Stimulated activated CD4-positive, alpha-beta T cell treated with anti-CD3 and anti-CD28 coated beads, TNF-alpha, amount 100 ng/mL, for 48 hours (primary cell): ENCODE measurements around the gene CABP7.
"Not testable (repeated sequence)": the region's sequence is repeated elsewhere in the genome, so short reads cannot be mapped to it uniquely, and the experiment has no call there.

ENCODE experiments used
- DNase-seq, 3 donors: peaks; one replicate each; pipeline ENCODE4 v3.0.0-alpha.2; 2020; ENCODE audit warnings: low read depth in 3 of 3

CABP7 gene

DNA sequence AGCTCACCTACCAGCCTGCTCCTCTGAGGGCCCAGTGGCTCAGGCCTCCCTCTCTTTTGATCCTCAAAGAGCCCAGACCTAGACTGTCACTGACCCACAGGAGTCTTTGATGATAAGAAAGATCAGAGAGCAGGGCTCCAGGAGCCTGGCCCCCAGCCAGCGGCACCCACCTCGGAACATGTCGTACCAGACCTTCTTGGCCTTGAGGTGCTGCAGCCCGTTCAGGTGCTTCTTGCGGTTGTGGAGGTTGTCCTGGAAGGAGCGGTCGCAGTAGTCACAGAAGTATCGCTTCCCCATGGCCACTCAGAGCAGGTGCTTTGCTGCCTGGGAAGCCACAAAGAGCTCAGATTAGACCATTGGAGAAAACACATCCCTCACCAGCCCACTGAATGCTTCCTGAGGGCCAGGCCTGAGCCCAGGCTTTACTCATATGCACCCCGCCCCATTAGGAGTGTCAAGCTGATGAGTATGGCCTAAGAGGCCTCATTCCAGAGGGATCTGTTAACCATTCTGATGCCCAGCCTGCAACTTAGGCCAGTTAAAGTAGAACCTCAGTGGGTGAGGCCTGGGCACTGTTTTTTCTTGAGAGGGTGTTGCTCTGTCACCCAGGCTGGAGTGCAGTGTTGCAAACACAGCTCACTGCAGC is 28.6 kb downstream of the CABP7 start:
- no peak for DNase-seq

DNA sequence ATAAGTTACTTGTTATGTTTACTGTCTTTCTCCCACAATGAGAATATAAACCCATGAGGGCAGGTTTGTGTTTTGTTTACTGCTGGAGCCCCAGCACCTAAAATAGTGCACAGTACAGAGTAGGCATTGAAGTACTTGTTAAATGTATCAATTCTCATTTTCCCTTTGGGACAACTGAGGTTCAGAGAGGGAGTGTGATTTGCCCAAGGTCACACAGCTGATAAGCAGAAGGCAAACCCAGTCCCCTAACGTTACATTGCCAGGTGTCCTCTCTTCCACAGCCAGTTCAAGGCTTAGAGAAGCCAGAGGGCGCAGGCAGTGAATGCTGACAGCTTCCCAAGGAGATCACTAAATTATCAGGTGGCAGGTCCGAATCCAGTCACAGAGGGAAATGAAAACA is 30.2 kb downstream of the CABP7 start:
- DNase-seq = no peak

- DNase-seq = no peak
Observed at GRCh38 chr22:29750559-29751538, 31.0 kb downstream of the CABP7 start.

- DNase-seq = no peak
Observed at GRCh38 chr22:29751669-29752068, 31.9 kb downstream of the CABP7 start.

DNA sequence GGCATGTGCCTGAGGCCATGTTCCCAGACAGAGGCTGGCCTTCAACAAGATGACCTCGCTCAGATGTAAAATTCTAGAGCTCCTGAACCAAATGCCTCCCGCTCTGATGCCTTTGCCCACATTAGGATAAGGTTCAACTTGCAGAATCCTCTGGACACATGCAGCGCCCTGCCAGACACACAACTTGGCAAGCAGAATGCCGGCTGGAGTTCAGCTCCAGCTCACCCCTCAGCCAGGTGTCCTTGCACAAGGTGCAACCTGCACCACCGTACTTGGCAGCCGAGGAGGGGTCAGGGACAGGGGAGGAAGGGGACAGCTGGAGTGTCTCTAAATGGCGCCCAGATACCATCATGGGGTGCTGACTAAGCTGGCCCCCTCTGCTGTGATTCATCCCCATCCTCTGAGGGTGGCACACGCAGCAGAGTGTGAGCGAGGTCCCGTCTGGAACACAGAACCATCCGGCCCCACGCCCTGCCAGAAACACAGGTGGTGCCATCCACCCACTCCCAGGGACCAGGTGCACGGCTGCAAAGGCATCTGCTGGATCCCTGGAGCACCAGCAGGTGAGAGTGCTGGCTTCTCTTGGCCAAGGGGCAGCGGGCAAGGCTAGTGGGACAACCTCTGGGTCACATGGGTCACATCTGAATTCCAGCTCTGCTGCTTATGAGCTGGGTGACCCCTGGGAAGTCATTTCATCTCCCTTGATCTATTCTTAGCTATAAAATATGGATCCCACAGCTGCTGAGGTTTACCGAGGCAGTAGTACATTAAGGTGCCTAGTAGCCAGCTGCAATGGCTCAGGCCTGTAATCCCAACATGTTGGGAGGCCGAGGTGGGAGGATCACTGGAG is 34.2 kb downstream of the CABP7 start:
- DNase-seq = no peak

DNA sequence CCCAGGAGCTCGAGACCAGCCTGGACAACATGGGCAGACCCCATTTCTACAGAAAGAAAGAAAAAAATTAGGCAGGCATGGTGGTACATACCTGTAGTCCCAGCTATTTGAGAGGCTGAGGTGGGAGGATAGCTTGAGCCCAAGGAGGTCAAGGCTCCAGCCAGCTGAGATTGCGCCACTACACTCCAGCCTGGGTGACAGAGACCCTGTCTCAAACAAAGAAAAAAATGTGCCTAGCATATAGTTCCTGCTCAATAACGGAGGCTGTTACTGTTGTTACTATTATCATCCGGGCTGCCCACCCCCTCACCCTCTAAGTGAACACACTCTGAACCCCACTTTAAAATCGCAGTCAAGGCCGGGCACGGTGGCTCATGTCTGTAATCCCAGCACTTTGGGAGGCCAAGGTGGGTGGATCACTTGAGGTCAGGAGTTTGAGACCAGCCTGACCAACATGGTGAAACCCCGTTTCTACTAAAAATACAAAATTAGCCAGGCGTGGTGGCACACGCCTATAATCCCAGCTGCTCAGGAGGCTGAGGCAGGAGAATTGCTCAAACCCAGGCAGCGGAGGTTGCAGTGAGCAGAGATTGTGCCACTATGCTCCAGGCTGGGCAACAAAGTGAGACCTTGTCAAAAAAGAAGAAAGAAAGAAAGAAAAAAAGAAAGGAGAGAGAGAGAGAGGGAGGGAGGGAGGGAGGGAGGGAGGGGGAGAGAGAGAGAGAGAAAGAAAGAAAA is 35.0 kb downstream of the CABP7 start:
- DNase-seq = not testable (repeated sequence)

DNA sequence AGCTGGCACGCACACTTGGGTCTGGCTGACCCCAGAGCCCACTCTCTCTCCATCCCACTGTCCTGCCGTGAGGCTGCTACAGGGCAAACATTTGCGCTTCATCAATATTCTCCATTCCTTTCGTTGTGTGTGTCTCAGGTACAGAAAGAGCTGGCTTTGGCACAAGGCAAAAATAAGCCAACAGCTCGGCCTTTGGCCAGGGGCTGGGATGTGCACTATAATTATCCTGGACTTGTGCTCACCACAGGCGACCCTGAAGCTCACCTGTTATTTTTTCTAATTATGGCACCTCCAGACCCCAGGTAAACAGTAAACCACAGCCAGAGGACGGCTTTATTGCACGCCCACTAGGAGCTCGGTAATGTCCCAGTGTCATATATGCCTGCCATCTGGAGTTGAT is 36.1 kb downstream of the CABP7 start:
- DNase-seq = no peak

DNA sequence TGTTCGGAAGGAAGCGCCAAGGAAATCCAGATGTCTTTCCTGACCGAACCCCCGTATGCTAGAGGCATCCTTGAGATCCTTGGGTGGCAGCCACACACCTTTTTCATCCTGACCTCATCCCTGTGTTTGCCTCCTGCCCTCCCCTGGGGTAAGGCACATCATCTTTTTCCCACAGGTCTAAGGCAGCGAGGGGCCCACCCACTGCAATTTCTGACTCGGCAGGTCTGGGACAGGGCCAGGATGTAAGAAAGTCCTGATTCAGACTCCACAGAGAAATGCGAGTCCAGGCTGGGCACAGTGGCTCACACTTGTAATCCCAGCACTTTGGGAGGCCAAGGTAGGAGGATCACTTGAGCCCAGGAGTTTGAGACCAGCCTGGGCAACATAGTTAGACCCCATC is 36.5 kb downstream of the CABP7 start:
- DNase-seq = no peak

GRCh38 chr22:29757096-29757495 is 37.3 kb downstream of the CABP7 start:
- DNase-seq = no peak

DNA sequence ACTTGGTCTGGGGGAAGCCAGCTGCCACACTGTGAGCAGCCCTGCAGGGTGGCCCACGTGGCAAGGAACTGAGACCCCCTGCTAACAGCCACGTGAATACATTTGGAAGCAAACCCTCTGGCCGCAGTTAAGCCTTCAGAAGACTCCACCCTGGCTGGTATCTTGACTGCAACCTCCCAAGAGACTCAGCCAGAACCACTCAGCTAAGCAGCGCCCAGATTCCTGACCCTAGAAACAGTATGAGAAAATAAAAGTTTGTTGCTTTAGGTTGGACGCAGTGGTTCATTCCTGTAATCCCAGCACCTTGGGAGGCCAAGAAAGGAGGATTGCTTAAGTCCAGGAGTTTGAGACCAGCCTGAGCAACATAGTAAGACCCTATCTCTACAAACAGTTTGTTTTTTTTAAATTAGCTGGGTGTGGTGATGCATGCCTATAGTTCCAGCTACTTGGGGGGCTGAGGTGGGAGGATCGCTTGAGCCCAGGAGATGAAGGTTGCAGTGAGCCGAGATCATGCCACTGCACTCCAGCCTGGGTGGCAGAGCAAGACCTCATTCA is 38.3 kb downstream of the CABP7 start:
- DNase-seq = no peak

- DNase-seq = no peak
Observed at GRCh38 chr22:29758959-29759358, 39.2 kb downstream of the CABP7 start.

DNA sequence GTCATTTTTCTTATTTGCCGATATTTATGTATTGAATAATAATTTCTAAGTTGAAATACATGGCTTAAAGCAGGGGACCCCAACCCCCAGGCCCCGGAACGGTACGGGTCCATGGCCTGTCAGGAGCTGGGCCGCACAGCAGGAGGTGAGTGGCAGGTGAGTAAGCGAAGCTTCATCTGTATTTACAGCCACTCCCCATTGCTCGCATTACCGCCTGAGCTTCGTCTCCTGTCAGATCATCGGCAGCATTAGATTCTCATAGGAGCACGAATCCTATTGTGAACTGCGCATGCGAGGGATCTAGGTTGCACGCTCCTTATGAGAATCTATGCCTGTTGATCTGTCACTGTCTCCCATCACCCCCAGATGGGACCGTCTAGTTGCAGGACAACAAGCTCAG is 42.5 kb downstream of the CABP7 start:
- DNase-seq = no peak

- peak in 2 of 3 donors; percentile 8 for DNase-seq
Observed at GRCh38 chr22:29765905-29766631, 46.3 kb downstream of the CABP7 start.

DNA sequence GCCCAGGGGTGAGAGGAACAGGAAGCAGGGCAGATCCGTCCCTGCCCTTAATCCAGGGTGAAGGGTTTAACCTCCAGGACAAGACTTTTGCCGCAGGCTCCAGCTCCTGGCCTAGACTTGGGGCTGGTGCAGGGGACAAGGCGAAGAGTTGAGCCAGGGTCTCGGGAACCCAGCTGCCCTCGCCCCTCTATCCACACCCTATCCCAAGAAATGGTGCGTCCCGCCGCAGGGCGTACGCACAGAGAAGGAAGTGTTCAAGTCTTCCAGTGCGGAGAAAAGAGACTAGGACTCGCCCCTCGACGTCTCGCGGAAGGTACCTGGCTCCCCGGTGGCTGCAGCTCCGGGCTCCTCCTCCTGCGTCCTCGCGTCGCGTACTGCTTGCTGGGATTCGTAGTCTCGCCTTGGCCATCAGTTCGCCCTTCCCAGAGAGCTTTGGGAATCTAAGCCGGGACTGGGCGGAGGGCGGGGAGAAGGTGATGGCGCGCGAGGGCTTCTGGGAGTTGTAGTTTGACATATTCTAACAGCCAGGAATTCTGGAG is 46.9 kb downstream of the CABP7 start, which contains the start of gene ZMAT5:
ZMAT5 (minus strand) TSS at position 376 of the 539 bp plus-strand sequence. CDS start 18,463 bp downstream, outside the sequence.
- peak; percentile 87 to 91 (median 87) for DNase-seq

GRCh38 chr22:29767171-29768051 is 47.6 kb downstream of the CABP7 start, which contains the start of gene UQCR10:
UQCR10 (plus strand) TSS chr22:29767369; CDS start chr22:29767399, 30 bp downstream.
- peak; percentile 88 to 89 (median 88) for DNase-seq

DNA sequence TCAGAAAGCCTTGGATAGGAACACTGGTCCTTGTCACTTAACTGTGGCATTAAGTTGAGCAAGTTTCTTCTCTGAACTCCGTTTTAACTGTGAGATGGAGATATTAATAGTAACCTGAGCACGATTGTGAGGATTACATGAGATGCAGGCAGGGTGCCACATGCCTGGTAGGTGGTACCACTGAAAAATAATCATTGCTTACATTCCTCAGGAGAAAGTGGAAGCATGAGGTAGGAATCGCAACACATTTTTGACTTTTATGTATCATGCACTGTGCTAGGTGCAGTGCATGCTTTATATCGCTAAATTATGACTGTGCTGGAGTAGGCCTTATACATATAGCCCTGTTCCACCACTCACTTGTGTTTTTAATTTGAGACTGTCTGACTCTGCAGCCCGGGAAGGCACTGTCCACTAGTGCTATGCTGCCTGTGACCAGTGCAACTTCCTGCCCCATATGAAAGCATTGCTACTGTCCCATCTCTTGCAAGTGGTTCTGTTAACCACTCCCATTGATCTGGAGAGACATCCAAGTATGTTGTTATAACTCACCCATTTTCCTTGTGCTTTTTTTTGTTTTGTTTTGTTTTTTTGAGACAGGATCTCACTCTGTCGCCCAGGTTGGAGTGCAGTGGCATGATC is 48.4 kb downstream of the CABP7 start:
- no peak for DNase-seq

GRCh38 chr22:29769723-29770321 is 50.0 kb downstream of the CABP7 start:
- DNase-seq = no peak

GRCh38 chr22:29772170-29772641 is 52.4 kb downstream of the CABP7 start:
- no peak for DNase-seq
